GM12878 (cell line): ENCODE results near the gene ARHGAP26.

Source experiments
- ATF7 ChIP-seq: fragments of 450-650 bp; IDR thresholded peaks from 2 replicates; pipeline ENCODE4 v1.6.1; 2016; ENCODE audit warnings: low read depth, mild to moderate bottlenecking
- BCLAF1 ChIP-seq: fragments of 450-650 bp; IDR thresholded peaks from 2 replicates; pipeline ENCODE4 v1.6.1; 2017; ENCODE audit warnings: antibody characterized with exemption, mild to moderate bottlenecking, moderate library complexity
- BHLHE40 ChIP-seq, 2 experiments: fragments of 450-650 bp in 1 of 2; IDR thresholded peaks; 2 replicates each; pipeline ENCODE4 v1.6.1; 2011 to 2017; ENCODE audit warnings: low read depth in 2 of 2, borderline replicate concordance in 1 of 2, improper control_type of control experiment in 1 of 2, low read length in 1 of 2, mild to moderate bottlenecking in 1 of 2
- E4F1 ChIP-seq: fragments of 450-650 bp; IDR thresholded peaks from 2 replicates; pipeline ENCODE4 v1.6.1; 2018; ENCODE audit warnings: borderline replicate concordance, mild to moderate bottlenecking; ENCODE audit not compliant: partially characterized antibody
- EP300 ChIP-seq, 2 experiments: fragments of 150-350 bp in 1 of 2; IDR thresholded peaks; 2 replicates each; pipeline ENCODE4 v1.6.1; 2011 to 2012; ENCODE audit warnings: low read depth in 2 of 2, low read length in 2 of 2, borderline replicate concordance in 1 of 2, improper control_type of control experiment in 1 of 2, inconsistent platforms in 1 of 2; ENCODE audit not compliant: control insufficient read depth in 1 of 2
- EZH2 ChIP-seq: IDR thresholded peaks from 2 replicates; pipeline ENCODE4 v1.6.1; 2012; ENCODE audit warnings: low read depth, mild to moderate bottlenecking, control low read depth, inconsistent platforms, low read length, borderline replicate concordance; ENCODE audit not compliant: control insufficient read depth
- HDAC2 ChIP-seq: fragments of 200-600 bp; sonication (generic); IDR thresholded peaks from 2 replicates; pipeline ENCODE4 v1.6.1; 2017
- NFIC ChIP-seq: IDR thresholded peaks from 2 replicates; pipeline ENCODE4 v1.6.1; 2012; ENCODE audit warnings: low read depth, mild to moderate bottlenecking, inconsistent platforms, low read length, moderate library complexity
- POLR2A ChIP-seq: IDR thresholded peaks from 2 replicates; pipeline ENCODE4 v1.6.1; 2011; ENCODE audit warnings: low read depth, mild to moderate bottlenecking, low read length
- POLR2AphosphoS5 ChIP-seq: IDR thresholded peaks from 2 replicates; pipeline ENCODE4 v1.6.1; 2011; ENCODE audit warnings: mild to moderate bottlenecking, low read length, inconsistent platforms
- RAD21 ChIP-seq: IDR thresholded peaks from 2 replicates; pipeline ENCODE4 v1.6.1; 2011; ENCODE audit warnings: mild to moderate bottlenecking, low read depth, low read length, moderate library complexity; ENCODE audit not compliant: insufficient read depth
- USF2 ChIP-seq: IDR thresholded peaks from 2 replicates; pipeline ENCODE4 v1.6.1; 2011; ENCODE audit warnings: low read depth, low read length, improper control_type of control experiment, borderline replicate concordance
- ZNF217 ChIP-seq: fragments of 450-650 bp; IDR thresholded peaks from 2 replicates; pipeline ENCODE4 v1.6.1; 2017; ENCODE audit warnings: antibody characterized with exemption, mild to moderate bottlenecking
- ZZZ3 ChIP-seq: IDR thresholded peaks from 2 replicates; pipeline ENCODE4 v1.6.1; 2011; ENCODE audit warnings: low read depth; ENCODE audit not compliant: control insufficient read depth, insufficient read length

- TF ChIP-seq RAD21 = no peak
- TF ChIP-seq HDAC2 = no peak
- no peak for TF ChIP-seq E4F1
- TF ChIP-seq POLR2A = no peak
- TF ChIP-seq BCLAF1 = no peak
- TF ChIP-seq POLR2AphosphoS5 = no peak
- TF ChIP-seq EZH2 = no peak
- TF ChIP-seq ZNF217 = no peak
- TF ChIP-seq ZZZ3 = no peak
- no peak for TF ChIP-seq USF2
- TF ChIP-seq BHLHE40 (IDR thresholded peaks at IDR 0.05; ENCODE audit: borderline replicate concordance in 1 of 2, low read depth in 2 of 2, low read length in 1 of 2) = no peak
- no peak for TF ChIP-seq EP300 (IDR thresholded peaks at IDR 0.05; ENCODE audit: borderline replicate concordance in 1 of 2, control insufficient read depth in 1 of 2, low read depth in 2 of 2, low read length in 2 of 2)
- no peak for TF ChIP-seq ATF7
- TF ChIP-seq NFIC = no peak
Measured at GRCh38 chr5:142896325-142897007, 126.3 kb downstream of the ARHGAP26 start.
